HG02938 (cell line): Measurements from ENCODE around the gene UST.

Experiments used
- ATAC-seq: cut with Tn5 transposase; IDR thresholded peaks from one replicate; pipeline ENCODE4 v1.9.1; 2021; ENCODE audit warnings: mild to moderate bottlenecking, moderate library complexity; ENCODE audit not compliant: unreplicated experiment

UST gene

DNA sequence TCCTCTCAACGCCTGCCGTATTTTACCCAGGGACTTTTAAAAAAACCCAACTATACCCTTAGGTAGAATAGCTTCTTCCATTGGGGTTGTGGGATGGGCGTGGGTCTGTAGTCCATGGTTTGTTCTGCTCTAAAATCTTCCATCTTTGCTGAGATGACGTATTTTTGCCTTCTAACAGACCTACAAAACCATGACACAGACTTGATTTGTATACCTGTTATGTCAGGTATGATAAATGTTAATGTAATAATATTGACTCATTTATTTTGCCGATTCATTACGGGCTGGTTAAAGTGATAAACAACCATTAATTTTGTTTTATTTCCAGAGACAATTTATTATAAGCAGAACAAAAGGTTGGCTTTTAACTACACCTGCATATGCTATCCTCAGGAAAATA lies 48.7 kb downstream of the UST start:
- ATAC-seq, result no peak

DNA sequence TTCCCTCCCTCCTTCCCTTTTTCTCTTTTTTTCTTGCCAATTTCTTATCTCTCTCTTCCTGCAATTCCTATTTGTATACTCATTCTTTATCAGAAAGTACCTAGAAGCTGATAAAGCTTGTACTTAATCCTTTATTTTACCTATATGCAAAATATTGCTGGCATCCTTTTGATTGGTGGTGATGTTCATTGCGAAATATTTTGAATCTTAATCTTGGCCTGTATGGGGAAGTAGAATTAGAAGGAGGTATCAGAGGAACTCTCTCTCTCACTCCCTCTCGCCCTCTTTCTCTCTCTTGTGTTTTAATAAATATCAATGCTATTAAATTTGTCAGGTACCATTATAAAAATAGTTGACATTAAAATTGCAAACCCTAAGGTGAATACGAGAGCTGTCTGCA lies 52.8 kb downstream of the UST start:
- ATAC-seq, result no peak

DNA sequence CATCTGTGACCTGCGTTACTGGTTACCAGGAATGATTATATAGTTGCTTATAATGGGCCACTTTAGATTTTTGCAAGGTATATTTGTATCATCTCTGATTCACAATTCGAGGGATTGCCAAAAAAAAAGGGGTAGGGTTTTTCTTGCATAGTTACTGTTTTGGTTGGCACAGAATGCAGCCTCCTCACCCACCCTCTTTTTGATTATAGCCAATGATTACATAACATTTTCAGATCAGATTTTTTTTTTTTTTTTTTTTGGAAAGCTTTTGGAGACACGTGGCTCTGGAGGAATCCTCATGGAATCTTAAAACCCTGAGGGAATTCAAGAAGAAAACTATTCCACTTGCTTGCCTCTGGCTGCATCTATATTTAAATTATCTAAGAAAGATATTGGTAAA lies 53.7 kb downstream of the UST start:
- ATAC-seq, result no peak

DNA sequence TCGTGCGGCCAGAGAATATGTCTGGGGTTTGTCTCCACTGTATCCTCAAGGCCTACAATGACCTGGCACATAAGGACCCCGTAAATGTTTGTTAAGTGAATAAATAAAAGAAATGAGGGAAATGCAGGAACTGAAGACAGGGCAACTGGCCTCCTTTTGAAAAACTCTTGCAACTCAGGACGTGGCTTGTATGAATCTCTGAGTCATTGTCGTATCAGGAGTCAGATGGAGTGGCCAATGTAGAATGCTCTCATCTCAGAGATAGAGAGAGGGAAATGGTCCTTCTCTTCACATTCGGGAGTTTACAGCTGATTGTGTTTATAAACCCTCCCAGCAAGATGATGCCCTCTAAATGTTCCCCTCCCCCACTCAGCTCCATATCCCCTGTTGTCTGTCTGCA lies 57.1 kb downstream of the UST start:
- no peak for ATAC-seq

DNA sequence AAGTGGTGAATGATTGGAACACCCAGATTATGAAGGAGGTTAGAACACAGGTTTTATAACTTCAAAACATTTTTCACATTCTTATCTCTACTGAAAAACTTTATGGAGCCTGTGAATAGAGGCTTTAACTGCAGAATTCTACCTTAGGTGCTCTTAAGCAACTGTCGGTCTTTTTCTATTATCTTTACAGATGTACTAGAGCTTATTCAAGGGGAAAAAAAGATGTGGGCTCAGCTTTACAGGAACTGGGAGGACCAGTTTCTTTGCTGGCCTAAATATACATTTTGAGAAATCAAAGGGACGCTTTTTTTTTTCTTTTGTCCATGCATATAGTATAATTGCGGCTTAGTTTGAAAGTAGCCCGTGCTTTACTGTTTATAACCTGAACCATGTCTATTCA lies 58.9 kb downstream of the UST start:
- no peak for ATAC-seq

DNA sequence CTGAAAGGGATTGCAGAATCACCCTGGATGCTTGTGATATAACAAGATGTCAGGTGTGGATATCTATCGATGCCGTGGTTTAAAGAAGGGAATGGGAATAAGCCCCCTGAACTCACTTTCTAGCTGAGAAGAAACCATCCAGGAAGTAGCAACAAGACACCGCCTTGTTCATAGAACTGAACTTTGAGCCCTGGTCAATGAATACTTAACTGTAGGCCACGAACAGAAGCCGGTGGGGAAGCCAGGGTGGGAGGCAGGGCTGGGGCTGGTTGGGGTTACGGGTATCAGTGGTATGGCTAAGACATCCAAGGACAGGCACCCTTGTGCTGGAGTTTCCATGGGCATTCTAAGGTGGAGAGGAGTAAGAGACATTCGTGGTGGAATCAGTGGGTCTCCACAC lies 61.0 kb downstream of the UST start:
- no peak for ATAC-seq

DNA sequence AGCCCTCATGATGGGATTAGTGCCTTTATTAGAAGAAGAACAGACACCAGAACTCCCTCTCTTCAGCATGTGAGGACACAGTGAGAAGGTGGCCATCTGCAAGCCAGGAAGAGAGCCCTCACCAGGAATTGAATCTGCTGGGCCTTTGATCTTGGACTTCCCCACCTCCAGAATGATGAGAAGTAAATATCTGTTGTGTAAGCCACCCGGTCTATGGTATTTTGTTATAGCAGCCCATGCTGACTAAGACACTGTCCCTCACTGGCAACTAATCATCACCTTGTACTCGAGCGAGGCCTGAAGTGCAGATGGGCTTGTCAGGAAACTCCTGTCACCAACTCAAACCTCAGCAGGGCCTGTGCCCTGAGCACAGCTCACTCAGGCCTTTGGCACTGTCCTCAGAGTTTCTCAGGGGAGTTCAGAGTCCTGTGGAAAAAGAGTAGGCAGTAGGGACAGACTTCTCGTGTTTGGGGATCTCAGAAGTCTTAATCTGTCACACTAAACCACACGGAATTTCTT lies 62.0 kb downstream of the UST start:
- ATAC-seq, result no peak

DNA sequence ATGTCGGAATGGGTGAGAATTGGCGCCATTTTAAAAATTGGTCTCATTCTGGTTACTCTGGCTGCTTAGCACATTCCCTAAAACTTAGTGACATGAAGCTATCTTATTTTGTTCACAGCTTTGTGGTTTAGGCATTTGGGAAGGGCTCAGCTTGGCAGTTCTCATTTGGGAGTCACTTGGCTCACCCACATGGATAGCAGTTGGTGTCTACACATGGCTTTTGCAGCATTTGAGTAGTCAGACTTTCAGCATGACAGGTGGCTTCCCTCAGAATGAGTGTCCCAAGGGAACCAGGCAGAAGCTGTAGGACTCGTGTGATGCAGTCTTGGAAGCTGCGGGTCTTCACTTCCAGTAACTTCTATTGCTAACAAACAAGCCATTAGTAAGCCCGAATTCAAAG lies 64.6 kb downstream of the UST start:
- no peak for ATAC-seq

DNA sequence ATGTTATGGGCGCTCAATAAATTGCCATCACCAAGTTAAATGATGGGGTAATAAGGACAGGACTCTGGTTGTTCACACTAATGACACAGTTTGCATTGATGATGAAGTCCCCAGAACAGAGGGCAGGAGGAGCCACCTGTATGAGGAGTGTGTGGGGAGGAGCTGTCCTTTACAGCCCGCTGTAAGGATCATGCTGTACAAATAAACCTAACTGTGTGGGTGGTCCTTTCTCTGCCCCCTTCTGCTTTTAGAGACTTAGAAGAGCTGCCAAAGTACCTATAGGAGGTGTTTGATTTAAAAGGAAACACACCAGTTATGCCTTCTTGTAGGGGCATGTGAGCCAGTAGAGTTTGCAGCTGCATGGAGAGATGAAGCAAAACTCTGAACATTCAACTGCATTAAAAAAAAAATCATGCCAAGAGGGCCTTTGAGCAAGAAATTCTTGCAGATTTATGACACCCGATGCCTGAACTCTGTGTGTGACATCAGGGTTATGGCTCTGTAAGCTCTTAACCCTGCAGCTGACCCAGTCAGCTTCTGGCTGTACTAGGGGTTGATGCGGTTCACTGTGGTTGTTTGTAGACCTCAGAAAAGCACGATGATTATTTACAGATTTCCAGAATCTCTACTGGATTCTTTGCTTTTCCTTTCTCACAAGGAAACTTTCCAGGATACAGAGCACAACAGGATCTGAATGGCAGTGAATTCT lies 67.4 kb downstream of the UST start:
- ATAC-seq, result no peak

DNA sequence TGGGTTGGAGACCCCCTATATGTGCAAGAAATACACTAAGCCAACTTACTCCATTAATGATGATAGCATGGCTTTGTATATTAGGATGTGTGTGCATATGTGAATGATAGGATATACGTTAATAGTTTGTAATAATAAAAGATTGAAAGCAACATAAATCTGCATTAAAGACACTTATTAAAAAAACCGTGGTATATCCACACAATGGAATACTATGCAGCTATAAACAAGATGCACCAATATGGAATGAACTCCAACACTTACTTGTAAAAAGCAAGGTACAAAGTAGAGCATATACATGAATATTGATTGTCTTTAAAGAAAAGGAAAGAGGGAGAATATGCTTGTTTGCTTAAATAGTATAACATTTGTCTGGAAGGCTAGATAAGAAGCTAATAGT lies 68.0 kb downstream of the UST start:
- no peak for ATAC-seq

DNA sequence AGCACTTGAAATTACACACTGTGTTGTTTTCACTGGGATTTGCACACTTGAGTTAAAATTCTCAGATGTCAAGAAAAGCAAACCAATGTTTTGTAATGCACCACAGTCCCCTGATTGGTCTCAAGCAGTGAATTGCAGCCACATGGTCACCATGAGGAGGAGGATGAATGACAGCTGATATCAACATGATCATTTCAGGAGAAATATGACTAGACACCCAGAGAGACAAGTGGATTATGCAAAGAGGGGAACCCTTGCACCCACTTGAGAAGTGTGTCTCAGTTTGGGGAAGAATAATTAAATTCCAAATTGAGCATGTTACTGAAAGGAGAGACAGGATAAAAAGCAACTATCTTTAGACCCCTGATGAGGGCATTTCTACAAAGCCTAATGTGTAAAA lies 69.3 kb downstream of the UST start:
- ATAC-seq, result no peak

DNA sequence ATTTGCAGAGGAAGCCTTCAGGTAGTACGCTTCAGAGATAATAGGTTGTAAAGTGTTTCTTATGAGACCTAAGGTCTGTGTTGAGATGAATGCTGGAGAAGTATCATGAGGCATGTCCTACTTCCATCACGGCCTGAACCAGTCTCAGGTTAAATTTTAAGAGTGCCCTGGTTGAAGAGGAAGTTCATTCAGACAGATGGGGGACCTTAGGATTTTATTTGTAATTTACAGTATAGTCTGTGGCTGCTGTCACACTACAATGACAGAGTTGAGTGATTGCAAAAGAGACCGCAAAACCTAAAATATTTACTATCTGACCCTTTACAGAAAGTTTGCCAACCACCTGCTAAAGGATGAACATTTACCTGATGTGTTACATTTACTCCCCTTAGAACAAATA lies 70.9 kb downstream of the UST start:
- no peak for ATAC-seq

DNA sequence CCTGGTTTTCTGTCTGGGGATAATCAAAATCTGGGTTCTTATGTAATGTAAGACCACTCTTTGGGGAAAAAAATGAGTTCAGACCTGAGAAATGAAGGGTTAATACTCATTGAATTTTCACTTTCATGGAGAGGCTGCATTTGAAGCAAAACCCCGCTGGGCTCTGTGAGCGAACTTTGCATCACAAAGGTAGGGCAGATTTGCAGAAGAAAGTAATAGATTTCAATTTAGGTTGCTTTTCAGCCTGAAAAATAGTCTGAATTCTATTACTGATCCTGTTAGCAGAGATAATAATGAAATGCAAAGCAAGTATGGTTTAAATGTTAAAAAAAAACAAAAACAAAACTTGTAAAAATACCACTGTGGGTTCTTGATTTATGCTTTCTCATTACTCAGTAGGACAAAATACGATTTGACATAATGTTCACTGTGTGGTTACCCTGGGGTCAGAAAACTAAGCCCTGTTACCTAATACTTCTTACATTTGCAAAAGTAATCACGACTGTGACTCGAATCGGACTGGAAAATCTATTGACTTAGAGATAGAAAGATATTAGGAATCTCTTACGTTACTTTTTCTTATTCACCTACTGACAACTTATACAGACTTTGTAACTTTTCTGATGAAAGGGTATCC lies 72.2 kb downstream of the UST start:
- no peak for ATAC-seq

DNA sequence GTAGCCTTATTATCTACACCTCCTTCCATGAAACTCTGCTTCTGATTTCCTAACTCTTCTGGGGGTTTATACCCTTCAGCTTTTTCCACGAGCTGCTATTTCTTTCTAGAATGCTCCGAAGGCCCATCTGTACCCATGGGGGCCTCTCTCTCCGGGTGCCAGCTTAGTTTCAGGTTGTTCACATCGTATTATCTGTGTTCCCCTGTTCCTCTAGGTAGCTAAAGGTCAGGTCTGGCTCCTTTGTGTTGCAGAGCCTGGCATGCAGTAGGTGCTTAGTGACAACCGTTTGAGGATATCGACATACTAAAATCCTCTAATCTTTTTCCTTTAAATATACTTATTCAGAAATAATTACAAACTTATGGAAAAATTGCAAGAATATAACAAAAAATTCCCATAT lies 73.0 kb downstream of the UST start:
- ATAC-seq, result no peak

DNA sequence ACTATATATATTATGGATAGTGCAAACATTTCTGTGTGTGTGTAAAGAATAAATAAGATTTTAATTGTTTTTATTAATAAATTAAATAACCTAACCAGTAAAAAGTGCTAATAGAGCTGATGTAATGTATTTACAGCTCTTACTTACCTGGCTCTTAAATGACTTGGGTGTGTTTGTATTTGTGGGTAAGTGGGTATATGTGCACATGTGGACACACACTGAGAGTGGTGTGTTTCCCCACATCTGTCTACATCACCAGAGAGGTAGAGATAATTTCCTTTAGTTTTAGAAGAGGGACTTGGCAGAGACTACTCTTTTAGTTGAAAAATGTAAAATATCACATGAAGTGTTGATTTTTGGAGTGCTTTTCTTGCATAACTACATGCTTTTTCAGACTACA lies 76.0 kb downstream of the UST start:
- no peak for ATAC-seq

DNA sequence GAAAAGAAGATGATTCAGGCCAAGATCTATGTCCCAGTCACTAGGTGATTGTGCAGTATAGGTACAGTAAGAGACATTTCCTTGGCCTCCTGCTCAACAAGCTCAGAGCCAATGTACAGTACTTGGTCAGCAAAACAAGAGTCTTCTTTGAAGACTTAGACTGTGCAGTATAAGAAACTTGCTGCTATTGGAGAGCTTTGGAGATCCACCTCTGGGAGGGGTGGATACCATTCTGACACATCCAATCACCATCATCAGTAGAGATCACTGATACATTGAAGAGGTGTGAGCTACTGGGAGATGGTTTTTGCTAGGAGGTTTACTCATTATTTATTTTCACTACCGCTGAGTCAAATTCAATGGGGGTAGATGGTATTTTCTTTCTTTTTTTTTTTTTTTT lies 77.5 kb downstream of the UST start:
- ATAC-seq, result no peak

DNA sequence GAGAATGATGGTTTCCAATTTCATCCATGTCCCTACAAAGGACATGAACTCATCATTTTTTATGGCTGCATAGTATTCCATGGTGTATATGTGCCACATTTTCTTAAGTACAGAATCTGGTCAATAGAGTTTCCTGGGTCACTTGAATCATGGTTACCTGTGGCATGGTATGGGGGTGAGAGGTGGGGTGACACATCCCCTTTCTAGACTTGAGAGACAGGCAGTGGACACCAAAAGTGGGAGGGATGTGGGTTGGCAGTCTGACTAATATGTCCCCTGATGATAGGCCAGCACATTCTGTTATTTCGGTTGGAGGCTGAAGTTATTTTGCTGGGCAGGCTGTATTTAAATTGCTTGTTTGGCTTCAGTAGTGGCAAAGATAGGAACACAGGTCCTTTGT lies 78.1 kb downstream of the UST start:
- ATAC-seq, result no peak

DNA sequence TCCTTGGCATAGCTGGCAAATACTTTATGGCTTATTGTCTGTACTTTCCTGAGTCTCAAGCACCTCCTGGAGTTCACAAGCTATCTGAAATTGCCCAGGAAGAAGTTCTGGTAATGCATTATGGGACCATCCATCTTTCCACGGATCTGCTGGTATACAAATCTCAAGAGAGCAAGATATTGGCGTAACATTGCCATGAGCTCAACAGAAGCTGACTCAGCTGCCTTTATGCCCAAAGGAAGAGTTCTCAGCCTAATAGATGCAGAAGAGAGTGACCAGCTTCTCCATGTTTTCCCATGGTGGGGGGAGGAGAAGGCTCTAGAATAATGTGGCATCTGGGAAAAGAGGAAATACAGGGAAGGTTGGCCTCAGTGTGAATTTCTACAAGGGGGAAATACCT lies 78.7 kb downstream of the UST start:
- no peak for ATAC-seq

DNA sequence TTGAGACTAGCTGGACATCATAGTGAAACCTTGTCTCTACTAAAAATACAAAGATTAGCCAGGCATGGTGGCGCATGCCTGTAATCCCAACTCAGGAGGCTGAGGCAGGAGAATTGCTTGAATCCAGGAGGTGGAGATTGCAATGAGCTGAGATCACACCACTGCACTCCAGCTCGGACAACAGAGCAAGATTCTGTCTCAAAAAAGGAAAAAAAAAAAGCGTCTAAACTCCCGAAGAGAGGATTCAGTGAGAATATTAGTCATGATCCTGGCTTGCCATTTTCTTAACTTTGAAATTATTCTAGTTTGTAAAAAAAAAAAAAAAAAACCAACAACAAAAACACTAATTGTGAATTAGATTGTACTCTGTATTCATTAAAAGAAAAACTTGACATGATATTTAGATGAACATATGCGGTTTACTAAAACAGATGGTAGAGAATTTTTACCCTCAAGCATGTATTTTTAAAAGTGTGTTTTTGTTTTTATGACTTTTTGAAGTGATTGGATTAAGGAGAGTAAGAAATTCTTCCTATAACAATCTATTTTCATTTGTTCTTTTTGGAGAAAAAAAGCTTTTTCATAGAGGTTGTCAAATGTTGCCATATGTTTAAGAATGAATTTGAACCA lies 80.7 kb downstream of the UST start:
- no peak for ATAC-seq

DNA sequence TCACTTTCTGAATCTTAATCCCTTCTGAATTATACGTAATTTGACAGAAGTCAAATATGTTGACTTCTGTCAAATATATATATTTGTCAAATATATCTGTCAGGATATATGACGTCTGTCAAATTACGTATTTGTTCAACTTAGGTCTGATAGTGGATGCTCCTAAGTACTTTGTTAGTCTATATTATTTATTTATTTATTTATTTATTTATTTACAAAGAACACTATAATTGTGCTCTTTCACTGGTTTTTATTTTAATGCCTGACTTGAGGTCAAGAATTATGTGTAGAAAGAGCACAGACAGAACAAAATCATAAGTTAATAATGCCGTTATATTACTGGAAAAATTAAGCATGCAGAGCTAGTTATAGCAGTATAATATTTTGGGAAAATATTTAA lies 81.2 kb downstream of the UST start:
- no peak for ATAC-seq

DNA sequence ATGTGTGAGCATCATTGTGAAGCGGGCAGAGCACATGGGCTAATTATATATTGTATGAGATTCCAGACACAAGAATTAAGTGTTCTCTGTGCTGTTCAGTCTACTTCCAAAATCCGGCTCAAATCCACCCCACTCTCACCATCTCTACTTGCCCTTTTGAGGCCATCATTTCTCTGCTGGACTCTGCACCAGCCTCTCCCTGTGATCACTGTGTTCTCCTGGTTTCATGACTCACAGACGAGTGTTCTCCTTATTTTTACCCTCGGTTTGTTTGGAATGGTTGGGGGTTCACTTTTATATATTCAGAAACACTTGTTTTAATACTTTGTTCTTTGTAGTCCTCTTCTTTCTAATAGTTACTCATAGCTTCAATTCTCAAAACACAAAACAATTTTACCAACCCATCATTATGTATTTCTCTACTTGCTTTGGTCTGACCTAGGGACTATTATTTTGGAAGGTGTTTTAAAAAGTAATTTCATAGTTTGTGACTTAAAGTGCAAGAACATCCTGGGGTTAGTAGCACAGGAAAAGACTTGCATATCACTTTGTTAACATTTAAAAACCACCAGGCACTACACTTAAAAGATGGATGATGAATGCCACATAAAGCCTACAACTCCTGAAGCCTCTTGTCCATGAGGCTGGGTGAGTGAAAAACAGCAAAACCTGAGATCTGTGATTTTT lies 82.7 kb downstream of the UST start:
- no peak for ATAC-seq

DNA sequence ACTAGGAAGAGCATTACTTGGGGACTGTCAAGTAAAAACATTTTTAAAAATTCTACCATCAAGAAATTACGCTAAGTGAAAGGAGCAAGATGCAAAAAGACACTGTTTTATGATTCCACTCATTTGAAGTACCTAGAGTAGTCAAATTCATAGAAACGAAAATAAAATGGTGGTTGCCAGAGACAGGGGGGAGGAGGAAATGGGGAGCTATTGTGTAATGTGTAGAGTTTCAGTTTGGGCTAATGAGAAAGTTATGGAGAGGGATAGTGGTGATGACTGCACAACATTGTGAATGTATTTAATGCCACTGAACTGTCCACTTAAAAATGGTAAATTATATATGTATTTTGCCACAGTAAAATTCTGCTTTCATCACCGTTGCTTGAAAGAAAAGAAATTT lies 83.8 kb downstream of the UST start:
- ATAC-seq, result no peak
